Stimulated activated CD8-positive, alpha-beta memory T cell treated with anti-CD3 and anti-CD28 coated beads, Interleukin-4, amount 100 ng/mL, for 24 hours (primary cell): Measurements from ENCODE around the gene TAPBPL.
"Not testable (repeated sequence)": the region's sequence is repeated elsewhere in the genome, so short reads cannot be mapped to it uniquely, and the experiment has no call there.

Experiments used
- DNase-seq: peaks from one replicate; pipeline ENCODE4 v3.0.0-alpha.2; 2020; ENCODE audit warnings: low read depth

TAPBPL gene, protein sequence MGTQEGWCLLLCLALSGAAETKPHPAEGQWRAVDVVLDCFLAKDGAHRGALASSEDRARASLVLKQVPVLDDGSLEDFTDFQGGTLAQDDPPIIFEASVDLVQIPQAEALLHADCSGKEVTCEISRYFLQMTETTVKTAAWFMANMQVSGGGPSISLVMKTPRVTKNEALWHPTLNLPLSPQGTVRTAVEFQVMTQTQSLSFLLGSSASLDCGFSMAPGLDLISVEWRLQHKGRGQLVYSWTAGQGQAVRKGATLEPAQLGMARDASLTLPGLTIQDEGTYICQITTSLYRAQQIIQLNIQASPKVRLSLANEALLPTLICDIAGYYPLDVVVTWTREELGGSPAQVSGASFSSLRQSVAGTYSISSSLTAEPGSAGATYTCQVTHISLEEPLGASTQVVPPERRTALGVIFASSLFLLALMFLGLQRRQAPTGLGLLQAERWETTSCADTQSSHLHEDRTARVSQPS

DNA sequence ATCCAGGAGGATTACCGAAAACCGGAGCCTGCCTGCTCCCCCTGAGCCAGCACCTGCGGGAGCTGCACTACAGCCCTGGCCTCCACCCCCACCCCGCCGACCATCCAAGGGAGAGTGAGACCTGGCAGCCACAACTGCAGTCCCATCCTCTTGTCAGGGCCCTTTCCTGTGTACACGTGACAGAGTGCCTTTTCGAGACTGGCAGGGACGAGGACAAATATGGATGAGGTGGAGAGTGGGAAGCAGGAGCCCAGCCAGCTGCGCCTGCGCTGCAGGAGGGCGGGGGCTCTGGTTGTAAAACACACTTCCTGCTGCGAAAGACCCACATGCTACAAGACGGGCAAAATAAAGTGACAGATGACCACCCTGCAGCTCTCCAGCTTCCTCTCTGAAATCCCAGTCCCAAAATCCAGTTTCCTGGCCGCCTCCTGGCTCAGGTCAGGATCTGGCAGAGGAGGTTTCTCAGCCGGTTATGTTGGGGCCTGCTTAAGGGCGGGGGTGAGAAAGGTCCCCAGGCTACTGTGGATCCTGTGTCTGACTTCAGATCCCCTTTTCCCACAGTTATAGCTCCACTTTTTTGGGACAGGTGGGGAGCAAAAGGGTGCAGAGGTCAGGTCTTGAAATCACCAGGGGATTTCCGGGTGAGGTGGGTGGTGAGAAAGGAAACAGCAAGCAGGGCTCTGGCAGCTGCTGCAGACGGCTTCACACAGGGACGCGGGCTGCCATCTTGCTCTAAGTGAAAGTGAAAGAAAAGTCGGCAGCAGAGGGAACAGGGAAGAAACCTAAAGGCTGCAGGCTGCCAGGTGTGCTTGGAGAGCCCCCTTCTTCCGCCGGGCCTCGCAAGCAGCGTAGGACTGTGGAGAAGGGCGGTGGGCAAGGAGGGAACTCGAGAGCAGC is at the start of gene TAPBPL:
TSS of gene TAPBPL (plus strand) at position 695 of the 897 bp plus-strand sequence. CDS start 207 bp downstream, outside the sequence.
- DNase-seq, result peak; percentile 64

DNA sequence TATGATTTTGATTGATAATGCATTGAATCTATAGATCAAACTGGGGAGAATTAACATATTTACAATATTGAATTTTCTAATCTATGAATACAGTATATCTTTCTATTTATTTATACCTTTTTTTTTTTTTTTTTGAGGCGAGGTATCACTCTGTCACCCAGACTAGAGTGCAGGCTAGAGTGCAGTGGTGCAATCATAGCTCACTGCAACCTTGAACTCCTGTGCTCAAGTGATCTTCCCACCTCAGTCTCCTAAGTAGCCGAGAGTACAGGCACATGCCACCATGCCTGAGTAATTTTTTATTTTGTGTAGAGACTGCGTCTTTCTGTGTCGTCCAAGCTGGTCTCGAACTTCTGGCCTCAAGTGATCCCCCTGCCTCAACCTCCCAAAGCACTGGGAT is 47.5 kb upstream of the TAPBPL start:
- no peak for DNase-seq

DNA sequence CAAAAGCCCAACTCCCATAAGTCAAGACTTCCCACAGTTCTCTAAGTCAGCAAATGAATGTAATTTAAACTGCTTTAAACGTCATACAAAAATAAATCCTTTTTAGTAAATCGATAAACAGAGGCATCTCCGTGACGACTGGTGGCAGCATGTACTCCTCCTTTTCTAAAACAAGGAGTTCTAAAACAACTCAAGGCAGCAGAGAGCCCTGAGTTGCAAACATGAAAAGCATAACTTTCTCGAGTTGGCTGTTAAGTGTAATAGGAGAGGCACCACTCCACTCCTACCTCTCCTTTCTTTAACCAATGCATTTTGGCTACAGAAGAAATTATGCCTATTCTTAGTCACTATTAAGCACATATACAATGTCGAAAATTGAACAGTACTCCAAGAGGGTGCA is 45.9 kb upstream of the TAPBPL start:
- no peak for DNase-seq

DNA sequence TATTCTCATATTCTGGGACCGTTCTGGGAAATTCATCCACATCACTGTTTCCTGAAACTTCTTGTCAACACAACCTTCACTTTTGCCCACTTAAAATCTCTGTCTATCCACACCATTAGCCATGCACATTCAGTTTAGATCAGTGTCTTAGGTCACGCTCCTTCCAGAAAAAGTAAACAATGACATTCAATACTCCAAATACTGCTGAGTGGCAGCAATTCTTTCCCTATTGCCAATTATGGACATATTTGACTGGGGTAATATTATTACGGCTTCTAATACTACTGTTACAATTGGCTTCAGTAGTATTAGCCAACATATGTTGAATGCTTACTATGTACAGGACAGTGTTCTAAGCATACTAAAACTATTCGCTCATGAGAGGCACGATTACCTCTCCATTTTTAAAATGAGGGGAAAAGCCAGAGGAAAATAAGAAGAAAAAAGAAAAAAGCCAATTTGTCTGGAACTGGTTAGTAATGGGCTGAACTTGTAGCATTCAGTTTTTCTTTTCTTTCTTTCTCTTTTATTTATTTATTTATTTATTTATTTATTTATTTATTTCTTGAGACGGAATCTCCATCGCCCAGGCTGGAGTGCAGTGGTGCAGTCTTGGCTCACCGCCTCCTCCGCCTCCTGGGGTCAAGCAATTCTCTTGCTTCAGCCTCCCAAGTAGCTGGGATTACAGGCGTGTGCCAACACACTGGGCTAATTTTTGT is 44.4 kb upstream of the TAPBPL start:
- no peak for DNase-seq

DNA sequence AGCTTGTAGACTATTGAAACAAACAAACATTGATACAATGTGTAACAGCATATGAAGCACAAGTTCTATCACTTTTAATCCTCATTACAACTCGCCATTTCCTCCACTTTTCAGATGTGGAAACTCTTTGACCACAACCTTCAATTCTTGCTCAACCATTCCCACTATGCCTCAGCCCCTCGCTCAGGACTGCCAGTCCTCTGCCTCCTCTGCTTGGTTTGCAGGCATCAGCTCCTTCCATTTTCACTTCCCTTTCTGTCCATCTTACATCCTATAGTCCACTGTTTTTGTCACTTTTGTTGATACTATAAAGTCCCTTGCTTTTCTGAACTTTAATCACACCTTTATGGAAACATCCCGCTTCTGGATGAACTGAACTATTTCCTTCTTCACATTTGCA is 35.2 kb upstream of the TAPBPL start:
- DNase-seq, result no peak

DNA sequence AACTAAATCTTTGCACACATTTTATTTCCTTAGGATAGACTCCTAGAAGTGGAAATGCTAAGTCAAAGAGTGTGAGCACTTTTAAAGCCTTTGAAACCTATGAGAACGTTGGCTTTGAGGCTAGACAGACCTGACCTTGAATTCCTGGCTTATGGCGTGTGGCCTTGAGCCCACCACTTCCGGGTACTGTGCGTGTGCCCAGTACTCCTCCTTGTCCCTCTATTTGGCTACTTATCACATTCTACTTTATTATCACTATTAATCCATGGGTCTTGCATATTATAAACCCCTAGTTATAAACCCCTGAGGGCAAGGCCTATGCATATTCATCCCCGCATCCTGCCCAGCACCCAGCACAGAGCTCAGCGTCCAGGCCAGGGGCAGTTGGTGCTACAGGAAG is 33.0 kb upstream of the TAPBPL start:
- DNase-seq, result no peak

DNA sequence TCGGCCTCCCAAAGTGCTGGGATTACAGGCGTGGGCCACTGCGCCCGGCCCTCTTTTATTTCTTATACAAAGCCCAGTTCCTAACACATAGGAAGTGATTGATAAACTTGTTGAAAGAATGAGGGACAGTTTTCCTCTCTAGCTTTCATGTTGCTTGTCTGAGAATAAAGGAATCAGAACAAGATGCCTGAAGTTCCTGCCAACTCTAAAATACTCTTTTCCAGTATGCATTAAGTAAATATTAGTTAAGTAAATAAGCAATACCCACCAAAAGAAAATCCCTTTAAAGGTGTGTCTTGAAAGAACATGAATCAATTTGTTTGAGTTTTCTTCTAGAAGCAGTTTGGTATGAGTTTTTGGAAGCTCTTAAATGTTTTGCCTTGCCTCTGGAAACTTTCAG is 31.5 kb upstream of the TAPBPL start:
- DNase-seq, result no peak

DNA sequence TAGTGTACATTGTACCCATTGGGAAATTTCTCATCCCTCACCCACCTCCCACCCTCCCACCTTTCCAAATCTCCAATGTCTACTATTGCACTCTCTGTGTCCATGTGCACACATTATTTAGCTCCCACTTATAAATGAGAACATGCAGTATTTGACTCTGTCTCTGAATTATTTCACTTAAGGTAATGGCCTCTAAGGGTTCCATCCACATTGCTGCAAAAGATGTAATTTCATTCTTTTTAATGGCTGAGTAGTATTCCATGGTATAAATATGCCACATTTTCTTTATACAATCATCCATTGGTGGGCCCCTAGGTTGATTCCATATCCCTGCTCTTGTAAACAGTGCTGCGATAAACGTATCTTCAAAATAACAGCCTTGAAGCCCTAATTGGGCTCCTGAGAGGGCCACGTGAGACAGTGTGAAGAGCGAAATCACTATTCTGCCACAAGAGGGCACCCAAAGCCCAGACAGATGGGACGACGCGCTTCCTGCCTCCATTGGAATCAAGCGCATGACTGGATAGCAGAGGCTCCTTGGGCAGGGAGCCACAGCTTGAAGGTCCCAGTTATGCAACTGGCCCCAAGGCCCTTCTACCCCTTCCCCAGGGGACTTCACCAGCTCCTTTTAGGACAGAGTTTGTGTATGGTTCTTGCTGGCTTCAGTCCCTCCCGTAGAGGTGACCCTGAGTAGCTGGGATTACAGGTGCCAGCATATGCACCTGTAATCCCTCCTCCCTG is 28.4 kb upstream of the TAPBPL start:
- DNase-seq, result peak; percentile 46

DNA sequence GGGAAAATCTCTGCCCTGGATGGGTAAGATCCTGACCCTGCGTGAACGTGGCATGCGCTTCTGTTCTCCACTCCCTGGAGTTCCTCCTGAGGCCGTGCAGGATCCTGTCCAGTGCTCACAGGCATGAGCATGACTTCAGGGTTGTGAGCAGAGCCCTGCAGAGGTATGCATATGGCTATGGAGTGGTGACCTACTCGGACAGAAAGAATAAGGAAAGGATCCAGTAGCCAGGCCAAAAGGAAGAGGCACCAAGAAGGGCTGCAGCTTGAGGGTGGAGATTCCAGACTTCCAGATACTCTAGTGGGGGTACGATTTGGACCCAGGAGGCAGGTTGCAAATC is 27.9 kb upstream of the TAPBPL start:
- DNase-seq, result no peak

DNA sequence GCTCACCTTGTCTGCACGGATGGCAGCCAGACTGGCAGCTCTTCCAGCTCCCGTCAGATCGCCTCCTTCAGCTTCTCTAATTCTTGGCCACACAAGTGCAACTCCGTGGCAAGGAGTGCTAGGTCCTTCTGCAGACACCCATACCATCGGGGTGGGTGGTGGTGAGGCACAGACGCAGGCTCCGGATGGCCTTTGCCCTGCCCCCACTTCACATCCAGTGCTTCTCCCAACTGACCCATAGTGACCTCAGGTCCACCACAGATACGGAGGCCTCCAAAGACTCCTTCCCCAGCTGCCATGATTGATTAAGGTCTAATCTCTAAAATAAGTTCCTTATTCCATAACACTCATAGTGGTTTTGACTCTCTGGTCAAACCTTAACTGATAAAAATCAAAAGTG is 27.0 kb upstream of the TAPBPL start:
- no peak for DNase-seq

DNA sequence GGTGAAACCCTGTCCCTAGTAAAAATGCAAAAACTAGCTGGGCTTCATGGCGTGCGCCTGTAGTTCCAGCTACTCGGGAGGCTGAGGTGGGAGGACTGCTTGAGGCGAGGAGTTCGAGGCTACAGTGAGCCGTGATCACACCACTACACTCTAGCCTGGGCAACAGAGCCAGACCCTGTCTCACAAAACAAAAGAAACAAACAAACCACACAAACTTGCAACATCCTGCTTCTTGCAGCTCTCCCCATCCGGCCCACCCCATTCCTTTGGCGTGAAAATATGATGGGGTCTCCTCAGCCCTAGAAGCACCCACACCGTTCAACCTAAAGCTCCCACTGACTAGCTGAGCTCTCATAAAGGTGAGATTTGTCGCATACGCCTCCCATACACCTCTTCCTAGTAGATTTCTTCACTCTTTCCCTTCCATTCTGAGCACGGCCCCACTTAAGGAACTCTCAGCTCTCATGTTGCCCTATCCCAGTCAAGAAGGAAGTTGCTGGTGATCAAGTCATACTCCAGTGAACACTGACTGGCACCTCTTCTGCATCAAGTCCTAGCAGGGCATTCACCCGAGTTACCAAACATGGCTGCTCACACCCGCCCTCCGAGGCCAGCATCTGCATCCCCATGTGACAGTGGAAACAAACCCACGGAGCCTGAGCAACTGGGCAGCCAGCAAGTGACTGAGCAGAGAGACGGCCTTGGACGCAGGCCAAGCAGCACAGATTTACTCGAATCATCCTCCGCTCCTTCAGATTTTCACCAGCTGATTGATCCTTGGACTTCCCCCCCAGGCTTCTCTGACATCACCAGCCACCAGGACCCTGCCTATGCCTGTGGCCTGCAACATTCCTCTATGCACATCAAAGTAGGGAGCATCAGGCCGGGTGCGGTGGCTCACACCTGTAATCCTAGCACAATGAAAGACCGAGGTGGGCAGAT is 26.0 kb upstream of the TAPBPL start:
- DNase-seq, result no peak

DNA sequence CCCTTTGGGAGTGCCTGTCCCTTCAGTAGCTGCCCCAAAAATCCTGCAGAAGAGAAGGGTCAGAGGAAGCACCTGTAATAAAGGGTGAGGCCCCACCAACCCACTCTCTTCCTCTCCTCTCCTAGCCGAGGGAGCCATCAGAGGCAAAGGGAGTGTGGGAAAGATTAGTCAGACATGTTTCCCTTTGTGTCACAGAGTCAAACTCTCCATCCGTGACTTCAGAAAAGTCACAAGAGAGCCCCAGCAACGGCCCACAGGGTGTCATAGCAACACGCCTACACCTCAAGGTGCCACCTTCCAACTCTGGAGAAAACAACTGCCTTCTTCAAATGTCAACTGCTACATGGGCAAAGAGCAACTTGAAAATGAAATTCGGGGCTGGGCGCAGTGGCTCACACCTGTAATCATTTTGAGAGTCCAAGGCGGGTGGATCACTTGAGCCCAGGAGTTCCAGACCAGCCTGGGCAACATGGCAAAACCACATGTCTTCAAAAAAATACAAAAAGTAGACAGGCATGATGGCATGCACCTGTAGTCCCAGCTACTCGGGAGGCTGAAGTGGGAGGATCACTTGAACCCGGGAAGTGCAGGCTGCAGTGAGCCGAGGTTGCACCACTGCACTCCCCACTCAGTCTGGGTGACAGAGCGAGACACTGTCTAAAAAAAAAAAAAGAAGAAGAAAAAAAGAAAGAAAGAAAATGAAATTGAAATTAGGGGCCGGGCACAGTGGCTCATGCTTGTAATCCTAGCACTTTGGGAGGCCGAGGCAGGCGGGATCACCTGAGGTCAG is 24.8 kb upstream of the TAPBPL start:
- DNase-seq, result peak; percentile 83

DNA sequence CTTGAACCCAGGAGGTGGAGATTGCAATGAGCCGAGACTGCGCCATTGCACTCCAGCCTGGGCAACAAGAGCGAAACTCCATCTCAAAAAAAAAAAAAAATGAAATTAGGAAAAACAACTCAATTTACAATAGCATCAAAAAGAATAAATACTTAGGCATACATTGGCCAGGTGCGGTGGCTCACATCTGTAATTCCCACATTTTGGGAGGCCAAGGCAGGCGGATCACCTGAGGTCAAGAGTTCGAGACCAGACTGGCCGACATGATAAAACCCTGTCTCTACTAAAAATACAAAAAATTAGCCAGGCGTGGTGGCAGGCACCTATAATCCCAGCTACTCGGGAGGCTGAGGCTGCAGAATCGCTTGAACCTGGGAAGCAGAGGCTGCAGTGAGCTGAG is 24.0 kb upstream of the TAPBPL start:
- DNase-seq, result not testable (repeated sequence)

DNA sequence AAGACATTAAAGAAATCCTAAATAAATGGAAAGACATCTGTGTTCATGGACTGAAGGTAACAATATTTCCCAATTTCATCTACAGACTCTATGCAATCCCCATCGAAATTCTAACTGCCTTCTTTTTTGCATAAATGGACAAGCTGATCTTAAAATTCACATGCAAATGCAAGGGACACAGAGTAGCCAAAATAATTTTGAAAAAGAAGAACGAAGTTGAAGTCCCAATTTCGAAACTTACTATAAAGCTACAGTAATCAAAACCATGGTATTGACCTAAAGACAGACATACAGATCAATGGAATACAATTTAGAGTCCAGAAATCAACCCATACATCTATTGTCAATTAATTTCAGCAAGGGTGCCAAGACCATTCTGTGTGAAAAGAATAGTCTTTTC is 23.5 kb upstream of the TAPBPL start:
- DNase-seq, result no peak

DNA sequence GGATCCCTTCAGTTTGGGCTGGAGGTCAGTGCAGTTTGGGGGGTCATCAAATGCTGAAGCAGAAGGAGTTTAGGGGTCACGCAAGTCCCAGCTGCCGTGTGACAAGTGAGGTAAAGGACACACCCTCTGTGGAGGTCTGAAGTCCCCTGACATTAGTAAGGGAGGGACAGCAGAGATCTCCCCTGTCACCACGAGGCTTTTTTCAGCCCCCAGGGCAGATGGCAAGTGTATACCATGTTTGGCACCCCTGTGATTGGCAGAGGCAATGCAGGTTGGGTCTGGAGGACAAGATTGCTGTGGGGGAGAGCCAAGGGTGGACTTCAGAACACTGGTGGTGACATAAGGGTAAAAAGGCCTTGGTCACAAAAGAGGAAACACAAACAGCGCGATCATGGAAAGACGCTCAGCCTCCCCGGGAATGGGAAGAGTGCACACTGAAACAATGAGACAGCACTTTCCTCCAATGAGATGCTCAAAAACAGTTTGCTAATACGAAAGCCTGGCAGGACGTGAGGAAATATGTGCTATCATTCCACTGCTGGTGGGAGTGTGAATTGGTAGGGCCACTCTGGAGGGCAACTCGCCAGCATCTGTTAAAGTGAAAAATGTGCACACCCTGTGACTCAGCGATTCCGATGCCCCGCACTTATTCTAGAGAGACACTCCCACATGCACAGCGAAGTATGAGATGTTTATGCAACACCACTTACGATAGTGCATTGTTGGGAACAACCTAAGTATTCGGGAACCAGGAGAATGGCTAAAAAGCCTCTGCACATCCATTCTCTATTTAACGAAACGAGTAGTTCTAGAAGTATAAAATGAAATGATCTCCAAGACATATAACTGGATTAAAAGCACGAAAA is 21.5 kb upstream of the TAPBPL start:
- no peak for DNase-seq

DNA sequence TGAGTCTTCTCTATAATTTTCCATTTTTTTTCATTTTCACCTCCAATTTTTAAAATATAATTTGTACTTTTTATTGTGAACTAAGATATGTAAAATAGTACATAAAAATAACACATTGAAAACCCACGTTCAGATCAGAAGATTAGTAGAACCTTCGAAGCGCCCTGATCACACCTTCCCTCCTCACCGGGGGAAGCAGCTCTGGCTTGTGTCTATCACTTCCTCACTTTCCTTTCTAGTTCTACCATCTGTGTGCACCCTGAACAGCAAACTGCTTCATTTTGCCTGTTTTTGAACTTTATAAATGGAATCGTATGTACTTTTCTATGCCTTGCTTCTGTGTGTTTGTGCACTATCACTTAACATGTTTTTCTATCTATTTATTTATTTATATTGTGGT is 18.9 kb upstream of the TAPBPL start:
- no peak for DNase-seq

DNA sequence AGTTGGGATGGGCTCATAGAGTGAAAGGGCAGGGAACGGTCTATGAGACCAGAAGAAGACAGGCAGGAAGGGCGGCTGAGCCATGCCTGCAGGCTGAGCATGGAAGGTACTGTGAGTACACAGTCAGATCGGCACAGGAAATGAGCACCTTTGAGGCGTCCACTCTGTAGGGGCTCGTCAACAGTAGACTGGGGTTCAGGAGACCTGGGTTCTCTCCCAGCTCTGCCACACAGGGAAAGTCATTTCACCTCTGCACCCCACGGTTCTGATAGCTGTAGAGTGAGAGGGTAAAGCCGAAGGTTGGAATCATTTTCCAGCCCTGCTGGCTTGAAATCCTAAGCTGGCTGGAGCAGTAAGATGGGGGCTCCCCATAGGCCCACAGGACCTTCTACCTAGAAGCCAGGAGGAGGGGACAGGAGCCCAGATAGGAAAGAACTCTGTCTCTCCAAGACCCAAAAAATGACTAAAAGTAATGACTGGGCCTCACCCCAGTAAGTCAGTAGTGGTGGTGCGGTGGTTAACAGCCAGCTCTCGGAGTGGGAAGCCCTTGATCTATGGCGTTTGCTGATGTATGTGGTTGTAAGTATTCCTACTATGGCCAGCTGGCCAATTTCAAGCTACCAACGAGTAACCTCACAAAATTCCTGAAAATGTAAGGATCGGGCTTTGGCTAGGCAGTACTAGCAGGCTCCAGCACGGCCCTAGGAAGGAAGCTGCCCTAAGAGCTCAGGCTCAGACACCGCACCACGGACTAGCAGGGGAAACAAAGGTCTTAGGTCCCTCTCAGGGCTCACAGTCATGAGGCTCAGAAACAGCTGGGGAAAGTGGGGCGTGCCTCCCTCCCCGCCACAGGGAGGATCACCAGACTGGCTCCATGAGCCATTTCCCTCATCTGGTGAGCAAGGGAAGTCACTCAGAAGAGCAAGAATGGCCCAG is 17.4 kb upstream of the TAPBPL start:
- no peak for DNase-seq
